ENCODE measurements around the gene BCL2A1. TPM values are rescaled to one million over a fixed set of nuclear protein-coding genes. Genes with fewer than 3 reads are reported as not detected.
A peak's percentile ranks its signal among the peaks of the same experiment; 100 is the strongest.
"Not testable (repeated sequence)": the region's sequence is repeated elsewhere in the genome, so short reads cannot be mapped to it uniquely, and the experiment has no call there.

BCL2A1 gene
- total and polyA plus RNA-seq, 7 experiments from 2014 or later, result 27.3 to 119 (median 29.9) TPM

GRCh38 chr15:79965846-79966630, 5.0 kb downstream of the BCL2A1 start:
- ATAC-seq (peak; percentile 50), DNase-seq (peak in 1 of 9 donors; percentile 30)
- Mint-ChIP-seq H3K27ac (peak overlapping the region; percentile 85 to 95 (median 91)), H3K4me1 (peaks cover 43 to 70% (median 60%) of the 10 kb centered on the region in 7 donors), H3K9me3 (peaks cover 0 to 5% (median 0%) of the 10 kb centered on the region in 11 donors), H3K36me3 (peaks cover 3 to 23% (median 14%) of the 10 kb centered on the region in 5 donors), H3K4me3 (peak overlapping the region; percentile 67 to 95 (median 78)), H3K27me3 (no peaks in the 10 kb centered on the region)
- intact Hi-C loops (cut with micrococcal nuclease), result loop anchor here in 1 of 2 donors (5.0 kb wide), 1 partner anchor 1326 kb away; no protein-coding TSS in a partner anchor
- no peaks in the 10 kb centered on the region for H3K9me3 ChIP-seq (ENCODE audit: control insufficient read depth in 2 of 3, low read length in 3 of 3)
- H3K4me3 ChIP-seq (ENCODE audit: low read length), result no peak overlapping the region
- H3K4me1 ChIP-seq (ENCODE audit: control insufficient read depth in 2 of 2, insufficient read depth in 2 of 2, low read length in 2 of 2), result peaks cover 23 to 30% of the 10 kb centered on the region in 2 donors
- ChIA-PET POLR2A (interaction anchor here (0.7 to 6.5 kb wide), 4 partner anchors 10 to 44 kb away, joined by 3 to 121 read pairs (median 4); no protein-coding TSS in a partner anchor), CTCF (interaction anchor here (1.0 kb wide), 1 partner anchor 44 kb away, joined by 4 read pairs; no protein-coding TSS in a partner anchor)
- no peaks in the 10 kb centered on the region for H3K27me3 ChIP-seq (ENCODE audit: control insufficient read depth in 2 of 2, insufficient read depth in 2 of 2, low read length in 2 of 2)
- peak overlapping the region; percentile 60 for H3K27ac ChIP-seq (ENCODE audit: low read depth, low read length)
- H3K36me3 ChIP-seq (ENCODE audit: control insufficient read depth in 2 of 3, insufficient read depth in 3 of 3, low read length in 3 of 3), result no peaks in the 10 kb centered on the region

GRCh38 chr15:79964232-79964805, 6.7 kb downstream of the BCL2A1 start:
- intact Hi-C loops (cut with micrococcal nuclease), result no loop called here
- H3K9me3 ChIP-seq (ENCODE audit: control insufficient read depth in 2 of 3, low read length in 3 of 3), result no peaks in the 10 kb centered on the region
- Mint-ChIP-seq H3K4me3 (peak overlapping the region in 5 of 10 donors; percentile 3 to 36 (median 22)), H3K27ac (peak overlapping the region in 7 of 9 donors; percentile 39 to 95 (median 81)), H3K9me3 (peaks cover 0 to 5% (median 0%) of the 10 kb centered on the region in 11 donors), H3K27me3 (no peaks in the 10 kb centered on the region), H3K4me1 (peaks cover 42 to 59% (median 53%) of the 10 kb centered on the region in 7 donors), H3K36me3 (peaks cover 5 to 30% (median 22%) of the 10 kb centered on the region in 5 donors)
- H3K27ac ChIP-seq (ENCODE audit: low read depth, low read length), result no peak overlapping the region
- ATAC-seq (no peak), DNase-seq (no peak)
- no peak overlapping the region for H3K4me3 ChIP-seq (ENCODE audit: low read length)
- ChIA-PET POLR2A (interaction anchor here (1.0 kb wide), 1 partner anchor 62 kb away, joined by 3 read pairs; no protein-coding TSS in a partner anchor), CTCF (no interaction called here)
- no peaks in the 10 kb centered on the region for H3K36me3 ChIP-seq (ENCODE audit: control insufficient read depth in 2 of 3, insufficient read depth in 3 of 3, low read length in 3 of 3)
- peaks cover 22 to 30% of the 10 kb centered on the region in 2 donors for H3K4me1 ChIP-seq (ENCODE audit: control insufficient read depth in 2 of 2, insufficient read depth in 2 of 2, low read length in 2 of 2)
- no peaks in the 10 kb centered on the region for H3K27me3 ChIP-seq (ENCODE audit: control insufficient read depth in 2 of 2, insufficient read depth in 2 of 2, low read length in 2 of 2)

- intact Hi-C loops (cut with micrococcal nuclease); H3K27ac ChIP-seq (ENCODE audit: low read depth, low read length); H3K4me3 ChIP-seq (ENCODE audit: low read length); DNase-seq; H3K9me3 Mint-ChIP-seq; H3K4me3 Mint-ChIP-seq; POLR2A ChIA-PET; H3K27me3 ChIP-seq (ENCODE audit: control insufficient read depth in 2 of 2, insufficient read depth in 2 of 2, low read length in 2 of 2); CTCF ChIA-PET; H3K27me3 Mint-ChIP-seq; H3K9me3 ChIP-seq (ENCODE audit: control insufficient read depth in 2 of 3, low read length in 3 of 3); ATAC-seq; H3K36me3 ChIP-seq (ENCODE audit: control insufficient read depth in 2 of 3, insufficient read depth in 3 of 3, low read length in 3 of 3): not testable (repeated sequence)
- peaks cover 33 to 47% (median 42%) of the 10 kb centered on the region in 7 donors for H3K4me1 Mint-ChIP-seq
- H3K27ac Mint-ChIP-seq, result peak overlapping the region in 1 of 9 donors; percentile 52
- H3K4me1 ChIP-seq (ENCODE audit: control insufficient read depth in 2 of 2, insufficient read depth in 2 of 2, low read length in 2 of 2), result peaks cover 16 to 25% of the 10 kb centered on the region in 2 donors
- peaks cover 5 to 27% (median 22%) of the 10 kb centered on the region in 5 donors for H3K36me3 Mint-ChIP-seq
Observed at GRCh38 chr15:79962921-79963320, 8.1 kb downstream of the BCL2A1 start.

- CTCF ChIA-PET, result interaction anchor here (0.6 kb wide), 1 partner anchor 10 kb away, joined by 4 read pairs; no protein-coding TSS in a partner anchor
- H3K27ac ChIP-seq (ENCODE audit: low read depth, low read length), result no peak overlapping the region
- no peaks in the 10 kb centered on the region for H3K27me3 ChIP-seq (ENCODE audit: control insufficient read depth in 2 of 2, insufficient read depth in 2 of 2, low read length in 2 of 2)
- DNase-seq (no peak), ATAC-seq (peak; percentile 66)
- Mint-ChIP-seq H3K9me3 (peaks cover 0 to 5% (median 0%) of the 10 kb centered on the region in 11 donors), H3K27me3 (no peaks in the 10 kb centered on the region), H3K36me3 (peaks cover 5 to 27% (median 22%) of the 10 kb centered on the region in 5 donors), H3K4me1 (peaks cover 27 to 41% (median 35%) of the 10 kb centered on the region in 7 donors), H3K4me3 (no peak overlapping the region), H3K27ac (peak overlapping the region in 4 of 9 donors; percentile 21 to 72 (median 48))
- no peak overlapping the region for H3K4me3 ChIP-seq (ENCODE audit: low read length)
- POLR2A ChIA-PET, result no interaction called here
- intact Hi-C loops (cut with micrococcal nuclease), result no loop called here
- no peaks in the 10 kb centered on the region for H3K36me3 ChIP-seq (ENCODE audit: control insufficient read depth in 2 of 3, insufficient read depth in 3 of 3, low read length in 3 of 3)
- H3K9me3 ChIP-seq (ENCODE audit: control insufficient read depth in 2 of 3, low read length in 3 of 3), result no peaks in the 10 kb centered on the region
- H3K4me1 ChIP-seq (ENCODE audit: control insufficient read depth in 2 of 2, insufficient read depth in 2 of 2, low read length in 2 of 2), result peaks cover 9 to 18% of the 10 kb centered on the region in 2 donors
Observed at GRCh38 chr15:79962178-79962577, 8.8 kb downstream of the BCL2A1 start.

- ATAC-seq (no peak), DNase-seq (no peak)
- H3K4me1 ChIP-seq (ENCODE audit: control insufficient read depth in 2 of 2, insufficient read depth in 2 of 2, low read length in 2 of 2), result peaks cover 0 to 7% of the 10 kb centered on the region in 2 donors
- no peak overlapping the region for H3K4me3 ChIP-seq (ENCODE audit: low read length)
- Mint-ChIP-seq H3K27me3 (no peaks in the 10 kb centered on the region), H3K36me3 (peaks cover 5 to 27% (median 22%) of the 10 kb centered on the region in 5 donors), H3K9me3 (peaks cover 0 to 5% (median 0%) of the 10 kb centered on the region in 11 donors), H3K4me3 (no peak overlapping the region), H3K27ac (peak overlapping the region in 1 of 9 donors; percentile 63), H3K4me1 (peaks cover 21 to 29% (median 24%) of the 10 kb centered on the region in 7 donors)
- intact Hi-C loops (cut with micrococcal nuclease), result no loop called here
- CTCF ChIA-PET, result no interaction called here
- H3K9me3 ChIP-seq (ENCODE audit: control insufficient read depth in 2 of 3, low read length in 3 of 3), result no peaks in the 10 kb centered on the region
- POLR2A ChIA-PET, result interaction anchor here (0.6 kb wide), 2 partner anchors 36 to 1511 kb away, joined by 3 to 4 read pairs; no protein-coding TSS in a partner anchor
- no peaks in the 10 kb centered on the region for H3K36me3 ChIP-seq (ENCODE audit: control insufficient read depth in 2 of 3, insufficient read depth in 3 of 3, low read length in 3 of 3)
- no peaks in the 10 kb centered on the region for H3K27me3 ChIP-seq (ENCODE audit: control insufficient read depth in 2 of 2, insufficient read depth in 2 of 2, low read length in 2 of 2)
- no peak overlapping the region for H3K27ac ChIP-seq (ENCODE audit: low read depth, low read length)
Observed at GRCh38 chr15:79960502-79961212, 10.3 kb downstream of the BCL2A1 start.

- POLR2A ChIA-PET, result interaction anchor here (0.7 to 0.9 kb wide), 3 partner anchors 10 to 58 kb away, joined by 3 read pairs; no protein-coding TSS in a partner anchor
- H3K27ac ChIP-seq (ENCODE audit: low read depth, low read length), result no peak overlapping the region
- H3K36me3 Mint-ChIP-seq, result peaks cover 0 to 15% (median 15%) of the 10 kb centered on the region in 5 donors
Observed at GRCh38 chr15:79957741-79958140, 13.3 kb downstream of the BCL2A1 start.

More at GRCh38 chr15:79957741-79958140, 13.3 kb downstream of the BCL2A1 start:
- Histone ChIP-seq H3K9me3 (ENCODE audit: control insufficient read depth in 2 of 3, low read length in 3 of 3) (no peaks in the 10 kb centered on the region), H3K36me3 (ENCODE audit: control insufficient read depth in 2 of 3, insufficient read depth in 3 of 3, low read length in 3 of 3) (no peaks in the 10 kb centered on the region), H3K27me3 (ENCODE audit: control insufficient read depth in 2 of 2, insufficient read depth in 2 of 2, low read length in 2 of 2) (no peaks in the 10 kb centered on the region), H3K4me3 (ENCODE audit: low read length) (no peak overlapping the region), H3K4me1 (ENCODE audit: control insufficient read depth in 2 of 2, insufficient read depth in 2 of 2, low read length in 2 of 2) (peaks cover 0 to 10% of the 10 kb centered on the region in 2 donors)
- CTCF ChIA-PET, result interaction anchor here (0.7 kb wide), 2 partner anchors 31 to 303 kb away, joined by 3 read pairs; no protein-coding TSS in a partner anchor
- Mint-ChIP-seq H3K4me3 (no peak overlapping the region), H3K27ac (no peak overlapping the region), H3K4me1 (peaks cover 20 to 30% (median 27%) of the 10 kb centered on the region in 7 donors), H3K9me3 (no peaks in the 10 kb centered on the region), H3K27me3 (no peaks in the 10 kb centered on the region)
- ATAC-seq, result no peak
- DNase-seq, result no peak
- intact Hi-C loops (cut with micrococcal nuclease), result no loop called here

All from naive thymus-derived CD4-positive, alpha-beta T cell (primary cell).